Hematopoietic multipotent progenitor cell treated with erythropoietin and hydrocortisone succinate and interleukin-3 and kit ligand, for 4 days (in vitro differentiated cells): Measurements from ENCODE around the gene SLC4A1.

Experiments used
- DNase-seq: peaks from one replicate; pipeline ENCODE4 v3.0.0-alpha.2; 2015

The SLC4A1 gene

DNA sequence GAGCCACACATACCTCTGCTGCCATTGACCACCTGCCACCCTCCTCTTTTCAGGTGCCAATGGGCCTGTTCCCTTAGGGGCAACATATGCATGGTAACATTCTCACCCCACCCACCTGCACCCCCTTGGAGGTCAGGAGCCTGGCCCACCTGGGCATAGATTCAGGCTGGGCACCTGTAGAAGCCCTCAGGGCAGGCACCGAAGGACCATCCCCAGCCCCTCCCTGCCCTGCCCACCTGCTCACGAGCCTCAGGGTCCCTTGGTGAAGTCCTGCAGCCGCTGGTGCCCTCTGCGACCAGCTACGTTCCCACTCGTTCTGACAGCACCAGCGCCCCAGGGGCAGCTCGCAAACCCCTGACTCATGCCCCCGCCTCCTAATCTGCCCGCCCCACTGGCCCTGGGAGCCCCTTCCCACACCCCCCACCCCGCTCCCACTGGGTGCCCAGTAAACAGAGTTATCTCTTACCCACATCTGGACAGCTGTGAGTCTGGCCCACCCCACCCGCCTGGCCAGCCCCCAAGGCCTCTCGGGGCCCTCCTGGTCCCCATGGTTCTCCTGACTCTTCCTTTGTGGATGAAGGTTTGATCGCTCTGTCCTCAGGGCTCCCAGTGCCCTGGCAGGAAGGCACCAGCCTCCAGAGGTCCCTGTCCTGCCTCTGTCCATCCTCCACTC lies at the start of gene SLC4A1:
TSS of gene SLC4A1 (minus strand) at position 318 of the 673 bp plus-strand sequence. CDS start 5,269 bp downstream, outside the sequence.
- DNase-seq, result peak; percentile 36

DNA sequence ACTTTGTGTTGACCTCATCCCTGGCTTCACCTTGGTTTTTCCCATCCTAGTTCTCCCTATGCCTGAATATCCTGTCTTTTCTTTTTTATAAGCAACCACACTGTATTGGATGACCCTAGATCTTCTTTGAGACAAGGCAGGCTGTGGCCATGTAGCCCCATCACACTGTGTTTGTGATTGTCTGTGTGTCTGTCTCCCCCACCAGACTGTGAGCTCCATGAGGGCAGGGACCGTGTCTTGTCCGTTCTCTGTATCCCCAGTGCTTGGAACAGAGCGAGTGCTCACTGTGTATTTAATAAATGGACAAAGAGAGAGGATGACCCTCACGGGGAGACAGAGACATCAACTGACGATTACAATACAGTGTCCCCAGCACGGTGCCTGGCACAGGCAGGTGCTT lies 49.6 kb upstream of the SLC4A1 start:
- DNase-seq, result no peak

- DNase-seq, result no peak
Observed at GRCh38 chr17:44315760-44316731, 48.1 kb upstream of the SLC4A1 start.

DNA sequence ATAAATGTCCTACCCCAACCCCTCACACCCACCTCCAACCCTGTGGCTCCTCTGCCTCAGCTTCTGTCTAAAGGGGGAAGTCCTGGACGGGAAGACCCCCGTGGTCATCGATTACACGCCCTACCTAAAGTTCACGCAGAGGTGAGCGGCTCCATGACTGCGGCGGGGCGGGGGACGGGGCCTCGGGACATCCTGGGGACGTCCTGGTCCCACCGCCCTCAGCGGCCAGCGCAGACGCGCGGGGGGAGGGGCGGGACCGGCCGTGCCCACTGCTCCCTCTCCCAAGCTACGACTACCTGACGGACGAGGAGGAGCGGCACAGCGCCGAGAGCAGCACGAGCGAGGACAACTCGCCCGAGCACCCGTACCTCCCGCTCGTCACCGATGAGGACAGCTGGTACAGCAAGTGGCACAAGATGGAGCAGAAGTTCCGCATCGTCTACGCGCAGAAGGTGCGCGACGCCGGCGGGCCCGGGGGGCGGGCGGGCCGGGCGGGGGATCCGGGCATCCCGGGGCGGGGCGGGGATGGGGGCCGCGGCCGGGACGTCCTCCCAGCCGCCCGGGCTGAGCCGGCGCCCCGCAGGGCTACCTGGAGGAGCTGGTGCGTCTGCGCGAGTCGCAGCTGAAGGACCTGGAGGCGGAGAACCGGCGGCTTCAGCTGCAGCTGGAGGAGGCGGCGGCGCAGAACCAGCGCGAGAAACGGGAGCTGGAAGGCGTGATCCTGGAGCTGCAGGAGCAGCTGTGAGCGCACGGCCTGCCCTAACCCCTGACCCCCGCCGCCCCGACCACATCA lies 47.1 kb upstream of the SLC4A1 start:
- DNase-seq, result peak; percentile 42

GRCh38 chr17:44314524-44314868 lies 46.6 kb upstream of the SLC4A1 start:
- no peak for DNase-seq

DNA sequence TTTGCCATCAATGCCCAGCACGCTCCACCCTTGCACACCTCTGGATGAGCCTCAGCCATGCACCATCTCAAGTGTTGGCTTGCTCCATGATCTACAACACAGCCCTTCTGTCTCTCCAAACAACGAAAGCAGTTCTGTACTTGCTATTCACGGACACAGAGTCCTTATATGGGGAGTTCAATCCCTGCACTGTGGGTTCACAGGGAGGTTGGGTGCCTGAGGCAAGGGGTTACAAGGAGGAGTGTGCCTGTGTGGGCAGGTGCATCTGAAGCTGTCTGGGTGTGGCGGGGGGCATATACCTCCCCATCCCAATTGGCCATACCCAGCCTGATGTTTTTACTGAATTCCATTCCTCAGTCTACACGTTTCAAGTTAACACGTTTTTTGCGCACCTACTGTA lies 46.1 kb upstream of the SLC4A1 start:
- DNase-seq, result no peak

DNA sequence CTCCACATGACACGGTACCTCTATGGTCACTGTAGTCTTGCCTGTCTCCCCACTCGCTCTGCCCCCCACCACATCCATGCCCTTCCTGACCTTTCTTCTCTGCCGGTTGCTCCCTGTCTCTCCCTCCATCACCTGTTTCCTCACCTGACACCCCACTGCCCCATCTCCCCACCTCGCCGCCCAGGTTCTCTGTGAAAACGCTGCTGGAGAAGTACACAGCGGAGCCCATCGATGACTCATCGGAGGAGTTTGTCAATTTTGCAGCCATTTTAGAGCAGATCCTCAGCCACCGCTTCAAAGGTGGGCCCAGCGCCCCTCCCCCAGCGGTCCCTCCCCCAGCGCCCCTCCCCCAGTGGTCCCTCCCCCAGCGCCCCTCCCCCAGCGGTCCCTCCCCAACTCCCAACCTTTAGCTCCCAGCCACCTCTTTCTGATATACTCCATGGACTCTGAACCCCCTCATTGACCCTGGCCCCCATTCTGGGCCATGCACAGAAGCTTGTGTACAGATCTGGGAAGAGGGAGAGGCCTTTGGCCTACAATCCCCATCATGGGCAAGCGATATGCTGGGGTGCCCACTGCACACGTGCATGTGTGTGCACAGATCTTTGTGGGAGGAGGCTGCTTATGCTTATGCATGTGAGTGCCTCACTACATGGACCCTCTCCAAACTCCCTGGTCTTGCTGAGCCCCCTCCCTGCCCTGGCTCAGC lies 44.6 kb upstream of the SLC4A1 start:
- DNase-seq, result no peak

- DNase-seq, result no peak
Observed at GRCh38 chr17:44311562-44312181, 43.7 kb upstream of the SLC4A1 start.

- DNase-seq, result no peak
Observed at GRCh38 chr17:44310609-44311376, 42.9 kb upstream of the SLC4A1 start.

GRCh38 chr17:44310188-44310587 lies 42.3 kb upstream of the SLC4A1 start:
- DNase-seq, result no peak

- no peak for DNase-seq
Observed at GRCh38 chr17:44309472-44309871, 41.5 kb upstream of the SLC4A1 start.

DNA sequence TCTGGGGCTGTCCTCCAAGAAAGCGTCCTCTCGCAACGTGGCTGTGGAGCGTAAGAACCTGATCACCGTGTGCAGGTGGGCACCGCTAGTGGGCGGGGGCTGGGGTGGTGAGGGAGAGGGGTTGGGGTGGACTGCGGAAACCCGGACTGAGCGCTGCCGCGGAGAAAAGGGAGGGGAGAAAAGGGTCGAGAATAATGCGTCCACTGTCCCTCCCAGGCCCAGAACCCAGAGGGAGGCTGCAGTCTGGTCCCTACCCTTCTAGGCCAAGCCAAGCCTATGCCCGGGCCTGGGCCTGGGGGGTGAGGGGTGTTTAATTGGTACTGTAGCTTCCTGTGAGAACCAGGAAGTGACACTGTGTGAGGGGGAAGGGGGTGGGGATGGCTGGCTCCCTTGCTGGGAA lies 40.9 kb upstream of the SLC4A1 start:
- DNase-seq, result no peak

- peak; percentile 90 for DNase-seq
Observed at GRCh38 chr17:44308320-44308818, 40.4 kb upstream of the SLC4A1 start, which contains the start of gene RUNDC3A. TSS of gene RUNDC3A (plus strand) at chr17:44308601. CDS start at chr17:44308833, 232 bp downstream.

- no peak for DNase-seq
Observed at GRCh38 chr17:44307387-44308186, 39.7 kb upstream of the SLC4A1 start.

DNA sequence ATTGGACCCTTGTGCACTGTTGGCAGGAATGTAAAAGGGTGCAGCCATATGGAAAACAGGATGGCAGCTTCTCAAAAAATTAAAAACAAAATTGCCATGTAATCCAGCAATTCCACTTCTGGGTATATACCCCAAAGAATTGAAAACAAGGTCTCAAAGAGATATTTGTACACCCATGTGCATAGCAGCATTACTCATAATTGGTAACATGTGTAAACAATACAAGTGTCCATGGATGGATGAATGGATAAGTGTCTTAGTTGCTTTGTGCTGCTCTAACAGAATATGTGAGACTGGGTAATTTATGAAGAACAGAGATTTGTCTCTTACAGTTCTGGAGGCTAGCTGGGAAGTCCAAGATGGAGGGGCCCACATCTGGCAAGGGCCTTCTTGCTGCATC lies 36.7 kb upstream of the SLC4A1 start:
- no peak for DNase-seq

DNA sequence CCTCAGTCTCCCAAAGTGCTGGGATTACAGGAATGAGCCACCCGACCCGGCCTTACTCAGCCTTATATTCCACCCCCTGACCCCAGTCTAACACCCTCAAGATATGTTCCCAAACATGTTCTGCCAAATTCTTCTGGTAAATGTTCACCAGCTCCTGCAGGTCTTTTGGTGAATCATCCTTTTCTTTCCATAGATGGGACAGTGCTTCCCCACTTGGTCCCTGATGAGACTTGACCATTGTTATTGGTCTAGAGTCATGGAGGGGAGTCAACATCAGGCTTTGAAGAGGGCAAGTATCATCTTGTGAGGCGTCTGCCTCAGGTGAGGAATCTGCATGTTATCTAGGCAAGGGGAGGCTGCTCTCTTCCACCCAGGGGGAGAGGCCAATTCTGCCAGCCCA lies 30.0 kb upstream of the SLC4A1 start:
- DNase-seq, result no peak

DNA sequence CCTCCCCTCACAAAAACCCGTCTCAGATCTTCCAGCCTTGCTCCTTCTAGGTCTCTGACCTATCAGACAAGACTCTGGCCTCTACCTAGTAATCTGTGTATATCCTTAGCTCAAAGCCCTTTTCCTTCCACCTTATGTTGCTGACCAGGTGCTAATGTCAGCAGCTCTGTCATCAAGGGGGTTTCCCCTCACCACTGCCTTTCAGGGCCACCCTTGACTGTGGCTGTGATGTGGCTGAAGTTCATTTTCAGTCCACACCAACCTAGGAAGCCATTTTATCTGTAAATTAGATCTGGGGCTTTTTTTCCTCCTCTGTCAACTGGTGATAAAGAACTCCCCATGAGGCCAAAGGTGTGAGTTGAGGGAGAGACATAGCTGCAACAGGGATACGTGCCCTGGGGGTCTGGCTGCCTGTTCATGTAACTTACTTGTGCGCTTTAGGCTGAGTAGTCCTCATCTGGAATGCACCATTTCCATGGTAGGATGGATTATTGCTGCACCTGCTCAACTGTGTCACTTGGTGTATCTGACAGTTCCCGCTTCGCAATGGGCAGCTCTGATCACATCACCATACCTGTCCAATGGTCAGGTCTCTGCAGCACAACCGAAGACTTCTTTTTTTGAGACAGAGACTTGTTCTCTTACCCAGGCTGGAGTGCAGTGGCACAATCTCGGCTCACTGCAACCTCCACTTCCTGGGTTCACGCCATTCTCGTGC lies 25.7 kb upstream of the SLC4A1 start:
- no peak for DNase-seq

GRCh38 chr17:44287651-44288050 lies 19.7 kb upstream of the SLC4A1 start:
- no peak for DNase-seq

GRCh38 chr17:44284024-44284400 lies 16.1 kb upstream of the SLC4A1 start:
- no peak for DNase-seq
